Measurements from ENCODE around the gene CRB3. TPM values are rescaled to one million over a fixed set of nuclear protein-coding genes. Genes with fewer than 3 reads are reported as not detected.

CRB3 gene
- total and polyA plus RNA-seq, 2 of the 13 experiments (the other 11 are each of a cell fraction or from before 2014, with no cell fraction given): 10.6 to 25.6 TPM

DNA sequence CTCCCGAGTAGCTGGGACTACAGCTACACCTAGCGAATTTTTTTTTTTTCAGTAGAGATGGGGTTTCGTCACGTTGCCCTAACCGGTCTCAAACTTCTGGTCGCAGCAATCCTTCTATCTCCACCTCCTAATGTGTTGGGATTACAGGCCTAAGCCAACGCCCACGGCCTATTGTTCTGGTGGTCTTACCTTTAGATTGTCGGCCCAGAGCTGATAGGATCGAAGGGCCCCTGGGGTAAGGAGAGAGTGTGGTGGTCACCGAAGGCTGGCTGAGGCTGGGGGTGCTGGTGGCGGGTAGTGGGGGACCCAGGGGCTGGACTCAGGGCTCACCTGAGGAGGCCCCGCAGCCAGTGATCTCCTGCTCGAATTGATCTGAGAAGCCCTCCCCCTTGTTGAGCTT, 7.0 kb downstream of the CRB3 start:
- DNase-seq (ENCODE audit: low spot score) (no peak), ATAC-seq (no peak), FAIRE-seq (no peak)
- Histone ChIP-seq H4K20me1 (ENCODE audit: insufficient read depth, low read length) (no peaks in the 10 kb centered on the region), H3K79me2 (ENCODE audit: insufficient read depth, low read length) (no peaks in the 10 kb centered on the region), H3K4me1 (ENCODE audit: insufficient read depth, low read length) (peaks cover 12% of the 10 kb centered on the region; the same call in 1 of the 2 replicates), H3K9me3 (ENCODE audit: low read length) (no peaks in the 10 kb centered on the region), H3K27me3 (ENCODE audit: control insufficient read depth in 1 of 2, insufficient read depth in 2 of 2, low read length in 2 of 2) (no peaks in the 10 kb centered on the region), H3K27ac (ENCODE audit: extremely low read length, insufficient read depth, low read length) (no peak overlapping the region), H2AFZ (ENCODE audit: low read length) (no peak overlapping the region), H3K36me3 (replicated peaks in 1 of 2; ENCODE audit: control insufficient read depth in 1 of 2, insufficient read depth in 2 of 2, low read length in 2 of 2) (no peaks in the 10 kb centered on the region; a peak in 1 of 5 replicates), H3K4me2 (ENCODE audit: low read depth, low read length) (no peak overlapping the region), H3K4me3 (replicated peaks in 1 of 3; ENCODE audit: insufficient read depth in 1 of 3, low read depth in 2 of 3, low read length in 3 of 3) (no peak overlapping the region), H3K9ac (ENCODE audit: insufficient read depth, low read depth, low read length) (no peak overlapping the region)
- CTCF ChIA-PET (ENCODE audit: low intra/inter-chr PET ratio, low total read pairs): no interaction called here
- intact Hi-C loops (cut with micrococcal nuclease; ENCODE audit: unreplicated experiment) (no loop called here), in situ Hi-C loops (cut with HindIII; ENCODE audit: extremely low pct_ligation_motif_present, low pct_unique_long_range_greater_than_20kb) (no loop called here)
- no peak for TF ChIP-seq ZNF761 (CRISPR knock-in tag; conservative IDR thresholded peaks at IDR 0.05)
- TF ChIP-seq ZNF275 (CRISPR knock-in tag; IDR thresholded peaks at IDR 0.05; ENCODE audit: borderline replicate concordance): no peak
- no peak for TF ChIP-seq ZNF687 (CRISPR knock-in tag; IDR thresholded peaks at IDR 0.05)
- no peak for TF ChIP-seq ELF3 (CRISPR knock-in tag; IDR thresholded peaks at IDR 0.05)
- TF ChIP-seq ZBTB46 (CRISPR knock-in tag; IDR thresholded peaks at IDR 0.05; ENCODE audit: borderline replicate concordance): no peak
- TF ChIP-seq ZNF598 (CRISPR knock-in tag; IDR thresholded peaks at IDR 0.05; ENCODE audit: borderline replicate concordance): no peak
- no peak for TF ChIP-seq PAF1 (CRISPR knock-in tag; IDR thresholded peaks at IDR 0.05)
- TF ChIP-seq, protein P1, sequence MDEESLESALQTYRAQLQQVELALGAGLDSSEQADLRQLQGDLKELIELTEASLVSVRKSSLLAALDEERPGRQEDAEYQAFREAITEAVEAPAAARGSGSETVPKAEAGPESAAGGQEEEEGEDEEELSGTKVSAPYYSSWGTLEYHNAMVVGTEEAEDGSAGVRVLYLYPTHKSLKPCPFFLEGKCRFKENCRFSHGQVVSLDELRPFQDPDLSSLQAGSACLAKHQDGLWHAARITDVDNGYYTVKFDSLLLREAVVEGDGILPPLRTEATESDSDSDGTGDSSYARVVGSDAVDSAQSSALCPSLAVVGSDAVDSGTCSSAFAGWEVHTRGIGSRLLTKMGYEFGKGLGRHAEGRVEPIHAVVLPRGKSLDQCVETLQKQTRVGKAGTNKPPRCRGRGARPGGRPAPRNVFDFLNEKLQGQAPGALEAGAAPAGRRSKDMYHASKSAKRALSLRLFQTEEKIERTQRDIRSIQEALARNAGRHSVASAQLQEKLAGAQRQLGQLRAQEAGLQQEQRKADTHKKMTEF (CRISPR knock-in tag; IDR thresholded peaks at IDR 0.05): no peak
- no peak for TF ChIP-seq SNAPC5 (CRISPR knock-in tag; IDR thresholded peaks at IDR 0.05; ENCODE audit: borderline replicate concordance)
- TF ChIP-seq NFIC (IDR thresholded peaks at IDR 0.05; ENCODE audit: low read length): no peak
- no peak for TF ChIP-seq DZIP1 (CRISPR knock-in tag; IDR thresholded peaks at IDR 0.05)
- TF ChIP-seq HOXA3 (CRISPR knock-in tag; IDR thresholded peaks at IDR 0.05): no peak
- WGBS (ENCODE audit: low lambda C conversion rate): 73% methylated on average over 12 of the region's 14 CpGs
- POLR2A ChIA-PET: no interaction called here
- BruUV-seq (replicated peaks): no TSS peak

All from HepG2 (cell line).